H1 (cell line): ENCODE results near the gene ELFN2. TPM values are rescaled to one million over a fixed set of nuclear protein-coding genes. Genes with fewer than 3 reads are reported as not detected.

Experiments used
- SP1 ChIP-seq: IDR thresholded peaks from 2 replicates; pipeline ENCODE4 v1.6.1; 2011; ENCODE audit warnings: low read depth, low read length
- polyA plus RNA-seq, 7 experiments: library from polyadenylated mRNA; depleted of rRNA in 3 of 7; stranded (reverse) in 5 of 7; unstranded in 2 of 7; fragments of >200 nt in 5 of 7; fragments of 200-250 nt in 2 of 7; gene quantifications; 1 replicate in 5 of 7; 2 replicates in 1 of 7; 4 replicates in 1 of 7; pipeline versions ENCODE4 v1.2.1 to v1.2.3, GENCODE V29; 2011 to 2013; ENCODE audit warnings: missing spikeins in 2 of 7, mixed read lengths in 2 of 7
- total RNA-seq: library from RNA; stranded (reverse); fragmentation: NEBNext Ultra II Directional; extraction: Animal tissue kit (Norgen Biotek cat#: 25700); gene quantifications from 2 replicates; pipeline ENCODE4 v1.2.1, GENCODE V29; 2021

The ELFN2 gene
- total and polyA plus RNA-seq, 2 of the 8 experiments (the other 6 are each of a cell fraction or from before 2014, with no cell fraction given) = 0.63 to 0.88 TPM

DNA sequence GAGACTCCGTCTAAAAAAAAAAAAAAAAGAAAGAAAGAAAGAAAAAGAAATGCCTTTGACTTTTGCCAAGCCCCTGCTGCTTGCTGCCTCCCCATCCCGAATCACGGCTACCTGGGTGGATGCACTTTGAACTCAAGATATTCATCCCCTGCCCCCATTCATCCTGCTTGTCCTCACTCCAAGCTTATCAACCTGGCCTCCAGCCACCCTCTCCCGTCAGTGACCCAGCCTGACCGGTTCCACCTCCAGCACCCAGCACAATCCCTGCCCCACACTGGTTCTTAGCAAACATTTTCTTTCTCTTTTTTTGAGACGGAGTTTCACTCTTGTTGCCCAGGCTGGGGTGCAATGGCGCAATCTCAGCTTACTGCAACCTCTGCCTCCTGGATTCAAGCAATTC is 100.6 kb downstream of the ELFN2 start (continued):
- TF ChIP-seq SP1 = no peak
- TF ChIP-seq, all 59 proteins: peak for 0
